HG02610 (cell line): Measurements from ENCODE around the gene SCN11A.

ENCODE experiments used
- ATAC-seq: cut with Tn5 transposase; IDR thresholded peaks from one replicate; pipeline ENCODE4 v1.9.1; 2021; ENCODE audit warnings: mild to moderate bottlenecking, moderate library complexity; ENCODE audit not compliant: unreplicated experiment

The SCN11A gene

DNA sequence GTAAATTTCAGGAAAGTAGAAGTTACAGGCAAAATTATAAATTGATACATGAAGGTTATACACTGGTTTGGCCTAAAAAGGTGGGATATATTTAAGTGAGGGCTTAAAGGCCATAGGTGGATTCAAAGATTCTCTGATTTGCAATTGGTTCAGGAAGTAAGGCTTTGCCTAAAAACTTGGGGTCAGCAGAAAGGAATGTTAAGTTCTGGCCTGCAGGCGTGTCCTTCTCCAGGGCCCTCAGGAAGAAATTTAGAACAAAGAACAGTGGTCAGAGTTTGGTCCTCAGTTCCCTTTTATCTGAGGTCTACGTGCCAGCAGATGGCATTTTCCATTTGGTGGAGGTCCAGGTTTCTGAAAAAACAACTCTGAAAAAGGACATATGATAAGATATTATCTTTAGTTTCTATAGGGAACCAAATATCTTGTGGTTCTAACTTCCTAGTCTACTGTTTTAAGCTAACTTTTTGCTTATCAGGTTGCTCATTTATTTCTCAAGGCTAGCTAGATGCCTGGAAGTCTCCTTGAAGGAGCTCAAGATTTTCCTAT, 40.5 kb downstream of the SCN11A start:
- no peak for ATAC-seq

DNA sequence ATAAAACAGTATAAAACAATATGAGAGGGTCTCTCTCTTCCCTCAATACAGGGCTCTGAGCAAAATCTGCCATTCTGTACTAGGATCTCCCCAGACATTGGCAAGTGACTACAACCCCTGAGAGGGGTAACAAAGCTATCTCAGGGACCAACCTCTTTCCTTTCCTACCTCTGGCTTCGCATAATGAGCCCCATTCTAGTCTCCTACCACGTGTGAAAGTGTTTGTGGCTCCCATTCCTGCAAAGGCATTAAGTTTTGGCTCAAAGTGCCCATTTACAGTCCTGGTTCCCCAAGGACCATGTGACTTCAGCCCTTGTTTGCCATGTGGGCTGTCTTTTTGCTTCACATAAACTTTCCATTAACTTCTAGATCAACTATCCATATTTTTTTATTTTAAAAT, 46.4 kb downstream of the SCN11A start:
- no peak for ATAC-seq
